HepG2 (cell line): ENCODE data around the gene PRDM10. TPM values are rescaled to one million over a fixed set of nuclear protein-coding genes. Genes with fewer than 3 reads are reported as not detected.

Source experiments
- ATAC-seq: fragments of 200-7000 bp; cut with Tn5 transposase; 3 replicates; pipeline ENCODE4 v1.9.1; 2020; ENCODE audit warnings: mild to moderate bottlenecking, moderate library complexity
- BruUV-seq: library from RNA; stranded (reverse); fragments of 400-500 nt; replicated peaks from 2 replicates; lab custom pipeline; 2021; lab: Mats Ljungman, UMichigan
- CTCF ChIA-PET: fragments of 300-600 bp; formaldehyde crosslinking; extraction: SDS; loops from one replicate; lab custom pipeline; 2021; ENCODE audit warnings: low total read pairs, inconsistent platforms, low intra/inter-chr PET ratio; lab: Yijun Ruan, JAX
- POLR2A ChIA-PET: fragments of 350-600 bp; sonication (Branson Sonifier 250); formaldehyde crosslinking; loops from one replicate; lab custom pipeline; 2020; ENCODE audit warnings: antibody characterized with exemption, inconsistent platforms; lab: Yijun Ruan, JAX
- DNase-seq: peaks from one replicate; pipeline ENCODE4 v3.0.0-alpha.2; 2015; ENCODE audit warnings: low spot score
- FAIRE-seq: peaks from 3 replicates; lab custom pipeline; 2011; peaks lifted over from hg19 to GRCh38; lab: Jason Lieb, UNC
- H2AFZ ChIP-seq: one replicate; pipeline ENCODE4 v1.6.1; 2011; ENCODE audit warnings: low read length, inconsistent platforms
- H3K27ac ChIP-seq: fragments of 300-600 bp; 3 replicates; pipeline ENCODE4 v1.8.0; 2011; ENCODE audit warnings: mixed run types, mild to moderate bottlenecking, mixed read lengths, low read length, inconsistent platforms; ENCODE audit not compliant: insufficient read depth; ENCODE audit errors: extremely low read length
- H3K27me3 ChIP-seq, 2 experiments: fragments of 200-600 bp in 1 of 2; 2 replicates in 1 of 2; 3 replicates in 1 of 2; pipeline versions ENCODE4 v1.6.0 to v1.8.0; 2011; ENCODE audit warnings: low read length in 2 of 2, mild to moderate bottlenecking in 2 of 2, moderate library complexity in 2 of 2, inconsistent platforms in 1 of 2; ENCODE audit not compliant: insufficient read depth in 2 of 2, control insufficient read depth in 1 of 2
- H3K36me3 ChIP-seq, 2 experiments: fragments of 200-600 bp in 1 of 2; replicated peaks in 1 of 2; 2 replicates in 1 of 2; 3 replicates in 1 of 2; pipeline versions ENCODE4 v1.5.1 to v1.8.0; 2011; ENCODE audit warnings: low read length in 2 of 2, inconsistent platforms in 1 of 2; ENCODE audit not compliant: insufficient read depth in 2 of 2, control insufficient read depth in 1 of 2
- H3K4me1 ChIP-seq: 2 replicates; pipeline ENCODE4 v1.5.1; 2012; ENCODE audit warnings: low read length, inconsistent platforms; ENCODE audit not compliant: insufficient read depth
- H3K4me2 ChIP-seq: 2 replicates; pipeline ENCODE4 v1.6.0; 2011; ENCODE audit warnings: low read depth, low read length, inconsistent platforms
- H3K4me3 ChIP-seq, 3 experiments: fragments of 200-600 bp in 1 of 3; sonication (generic), shearing (Covaris generic) in 1 of 3; replicated peaks in 1 of 3; 2 replicates each; pipeline ENCODE4 v1.5.1; 2011 to 2016; ENCODE audit warnings: low read length in 3 of 3, inconsistent platforms in 2 of 3, low read depth in 2 of 3, mild to moderate bottlenecking in 2 of 3, control low read depth in 1 of 3, mixed read lengths in 1 of 3; ENCODE audit not compliant: insufficient read depth in 1 of 3
- H3K79me2 ChIP-seq: one replicate; pipeline ENCODE4 v1.6.1; 2011; ENCODE audit warnings: low read length, inconsistent platforms; ENCODE audit not compliant: insufficient read depth
- H3K9ac ChIP-seq: 2 replicates; pipeline ENCODE4 v1.6.0; 2011; ENCODE audit warnings: mild to moderate bottlenecking, low read depth, low read length, inconsistent platforms; ENCODE audit not compliant: insufficient read depth
- H3K9me3 ChIP-seq: 2 replicates; pipeline ENCODE4 v1.5.1; 2012; ENCODE audit warnings: mild to moderate bottlenecking, low read length
- H4K20me1 ChIP-seq: 2 replicates; pipeline ENCODE4 v1.6.0; 2011; ENCODE audit warnings: inconsistent platforms, mild to moderate bottlenecking, low read length, moderate library complexity; ENCODE audit not compliant: insufficient read depth
- CEBPB ChIP-seq: IDR thresholded peaks from 2 replicates; pipeline ENCODE4 v1.6.1; 2011; ENCODE audit warnings: low read depth, low read length, improper control_type of control experiment, borderline replicate concordance
- NCOR1 ChIP-seq: fragments of 200-600 bp; sonication (generic); IDR thresholded peaks from 2 replicates; pipeline ENCODE4 v1.7.0; 2017; ENCODE audit warnings: antibody characterized with exemption, low read length, borderline replicate concordance
- NFRKB ChIP-seq: fragments of 450-650 bp; IDR thresholded peaks from 2 replicates; pipeline ENCODE4 v1.6.1; 2017
- PTBP1 ChIP-seq: fragments of 200-400 bp; formaldehyde crosslinking; IDR thresholded peaks from 2 replicates; pipeline ENCODE4 v1.6.1; 2018; ENCODE audit warnings: low read length, low read depth; ENCODE audit not compliant: poor library complexity, severe bottlenecking
- RBAK ChIP-seq: sonication (generic); formaldehyde crosslinking; IDR thresholded peaks from 2 replicates; pipeline ENCODE4 v1.5.1; 2020; ENCODE audit warnings: mild to moderate bottlenecking, missing genetic modification reagents
- REPIN1 ChIP-seq: sonication (generic); formaldehyde crosslinking; IDR thresholded peaks from 2 replicates; pipeline ENCODE4 v1.8.0; 2022; ENCODE audit warnings: missing genetic modification reagents, low read depth, mild to moderate bottlenecking, borderline replicate concordance
- RFXAP ChIP-seq: sonication (generic); formaldehyde crosslinking; IDR thresholded peaks from 2 replicates; pipeline ENCODE4 v1.4.0; 2020; ENCODE audit warnings: missing genetic modification reagents, borderline replicate concordance
- SCMH1 ChIP-seq: sonication (generic); formaldehyde crosslinking; IDR thresholded peaks from 2 replicates; pipeline ENCODE4 v1.9.0; 2021; ENCODE audit warnings: missing genetic modification reagents, mild to moderate bottlenecking, borderline replicate concordance
- ZNF12 ChIP-seq: sonication (generic); formaldehyde crosslinking; IDR thresholded peaks from 2 replicates; pipeline ENCODE4 v1.5.0; 2020; ENCODE audit warnings: missing genetic modification reagents
- ZNF136 ChIP-seq: sonication (generic); formaldehyde crosslinking; IDR thresholded peaks from 2 replicates; pipeline ENCODE4 v1.8.1; 2022; ENCODE audit warnings: low read depth, mild to moderate bottlenecking, moderate library complexity, missing genetic modification reagents
- ZNF230 ChIP-seq: sonication (generic); formaldehyde crosslinking; IDR thresholded peaks from 2 replicates; pipeline ENCODE4 v1.4.0; 2020; ENCODE audit warnings: mild to moderate bottlenecking, missing genetic modification reagents
- ZNF280D ChIP-seq: sonication (generic); formaldehyde crosslinking; IDR thresholded peaks from 2 replicates; pipeline ENCODE4 v1.5.1; 2020; ENCODE audit warnings: mild to moderate bottlenecking, missing genetic modification reagents
- ZNF782 ChIP-seq: sonication (generic); formaldehyde crosslinking; IDR thresholded peaks from 2 replicates; pipeline ENCODE4 v1.4.0; 2020; ENCODE audit warnings: missing genetic modification reagents, mild to moderate bottlenecking, borderline replicate concordance
- WGBS: methylation state at CpG from one replicate; pipeline ENCODE4 v1.1.6; 2017; ENCODE audit warnings: low lambda C conversion rate; 5-methylcytosine and 5-hydroxymethylcytosine counted together
- in situ Hi-C: cut with HindIII; loops from 2 replicates; pipeline ENCODE4 v1.10.0; 2017; ENCODE audit warnings: low pct_unique_long_range_greater_than_20kb; ENCODE audit not compliant: extremely low pct_ligation_motif_present
- intact Hi-C: fragments of 100-400 bp; cut with micrococcal nuclease; formaldehyde crosslinking; loops from one replicate; pipeline ENCODE4 v1.10.0; 2022; ENCODE audit not compliant: unreplicated experiment
- polyA plus RNA-seq, 8 experiments: library from polyadenylated mRNA; depleted of rRNA in 3 of 8; stranded (reverse) in 7 of 8; unstranded in 1 of 8; fragments of >200 nt; fragmentation: Illumina TruSeq in 4 of 8; extraction: Trizol in 4 of 8; gene quantifications; 2 replicates each; pipeline versions ENCODE4 v1.2.1 to v1.2.3, GENCODE V29; 2011 to 2016; ENCODE audit warnings: low read depth in 4 of 8, missing spikeins in 1 of 8, mixed read lengths in 1 of 8; ENCODE audit not compliant: insufficient read depth in 1 of 8
- total RNA-seq, 5 experiments: library from RNA; depleted of rRNA; stranded (reverse); fragments of >200 nt; fragmentation: Illumina TruSeq; extraction: Trizol; gene quantifications; 2 replicates each; pipeline ENCODE4 v1.2.3, GENCODE V29; 2016; ENCODE audit warnings: low read depth in 1 of 5

The PRDM10 gene
- total and polyA plus RNA-seq, 2 of the 13 experiments (the other 11 are each of a cell fraction or from before 2014, with no cell fraction given): 5.7 to 5.8 TPM

GRCh38 chr11:129895126-129896041 lies 107.3 kb downstream of the PRDM10 start, which contains the start of gene NFRKB (continued):
- TF ChIP-seq NFRKB (no peak), RFXAP (CRISPR knock-in tag) (0 out of 2 replicates have a peak, but pooled peaks have one; percentile 4), REPIN1 (0 out of 2 replicates have a peak, but pooled peaks have one; percentile 13), ZNF12 (CRISPR knock-in tag) (no peak), NCOR1 (peak; percentile 37; the same call in 1 of the 2 replicates), ZNF136 (CRISPR knock-in tag) (no peak)

- CTCF ChIA-PET: no interaction called here
- FAIRE-seq: peak; percentile 18
- TF ChIP-seq SCMH1 (CRISPR knock-in tag) (no peak), ZNF230 (CRISPR knock-in tag) (0 out of 2 replicates have a peak, but pooled peaks have one; percentile 13), RBAK (no peak), ZNF280D (CRISPR knock-in tag) (0 out of 2 replicates have a peak, but pooled peaks have one; percentile 17), CEBPB (peak; percentile 46; the same call in 1 of the 2 replicates), ZNF782 (CRISPR knock-in tag) (no peak), PTBP1 (no peak)
Measured at GRCh38 chr11:129894278-129895125, 108.1 kb downstream of the PRDM10 start.

More at GRCh38 chr11:129894278-129895125, 108.1 kb downstream of the PRDM10 start:
- no peaks in the 10 kb centered on the region for H3K9me3 ChIP-seq
- H3K4me1 ChIP-seq: peaks cover 34% of the 10 kb centered on the region
- 0 out of 2 replicates have a peak, but pooled peaks cover 2% of the 10 kb centered on the region for H4K20me1 ChIP-seq
- H3K27ac ChIP-seq: peak overlapping the region; percentile 69
- WGBS: 25% methylated on average over 13 of the region's 13 CpGs
- H3K9ac ChIP-seq: peak overlapping the region; percentile 81
- in situ Hi-C loops: no loop called here
- H2AFZ ChIP-seq: no peak overlapping the region
- H3K36me3 ChIP-seq: peaks cover 11 to 42% of the 10 kb centered on the region in 2 experiments
- BruUV-seq: TSS peak; percentile 50
- intact Hi-C loops: loop anchor here (10.0 kb wide), 1 partner anchor 130 kb away; no protein-coding TSS in a partner anchor
- DNase-seq: no peak
- H3K4me2 ChIP-seq: peak overlapping the region; percentile 82
- peak; percentile 8 for ATAC-seq
- H3K79me2 ChIP-seq: peaks cover 42% of the 10 kb centered on the region
- peak overlapping the region; percentile 89 to 98 (median 94) for H3K4me3 ChIP-seq
- H3K27me3 ChIP-seq: no peaks in the 10 kb centered on the region; a peak in 1 of 5 replicates
- POLR2A ChIA-PET: interaction anchor here (1.3 kb wide), 1 partner anchor 108 kb away, joined by 3 read pairs; the partner anchor contains the start of gene PRDM10
